T follicular helper cell (primary cell): ENCODE results near the gene GRM4.

ENCODE experiments used
- DNase-seq: peaks from one replicate; pipeline ENCODE4 v3.0.0-alpha.2; 2020; ENCODE audit warnings: low read depth

GRM4 gene

DNA sequence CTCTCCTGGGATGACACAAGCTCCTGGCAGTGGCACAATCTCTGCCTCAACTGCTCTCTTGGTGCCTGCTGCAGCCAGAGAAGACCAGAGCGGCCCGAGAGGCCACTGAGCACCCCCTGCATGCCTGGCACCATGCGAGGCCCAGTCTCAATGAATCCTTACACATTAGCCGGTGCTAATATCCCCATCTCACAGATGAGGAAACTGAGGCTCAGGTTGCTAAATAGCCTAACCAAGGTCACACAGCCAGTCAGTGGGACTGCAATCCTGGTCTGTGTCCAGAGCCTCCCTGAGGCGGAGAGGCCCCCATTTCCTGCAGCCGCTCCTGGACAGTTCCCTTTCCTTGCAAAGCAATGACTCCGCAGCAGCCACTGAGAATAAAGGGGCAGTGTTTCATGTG, 81.2 kb downstream of the GRM4 start:
- no peak for DNase-seq

DNA sequence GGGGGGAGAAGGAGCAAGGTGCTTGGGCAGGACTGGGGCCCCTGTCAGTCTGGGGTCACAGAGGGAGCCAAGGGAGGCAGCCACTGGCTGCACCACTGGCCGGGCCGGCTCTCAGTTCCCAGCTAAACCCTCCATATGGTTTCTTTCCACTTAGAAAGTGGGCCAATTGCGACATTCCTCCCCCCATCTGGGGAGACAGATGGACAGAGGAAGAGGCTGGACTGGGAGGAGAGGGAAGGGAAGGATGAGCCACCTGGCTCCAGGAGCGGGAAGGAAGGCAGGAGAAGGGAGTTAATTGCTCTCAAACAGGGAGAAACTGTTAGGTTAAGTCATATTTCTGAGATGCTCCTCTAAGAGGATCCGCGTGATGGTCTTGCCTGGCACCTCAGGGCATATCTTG, 82.2 kb downstream of the GRM4 start:
- no peak for DNase-seq

DNA sequence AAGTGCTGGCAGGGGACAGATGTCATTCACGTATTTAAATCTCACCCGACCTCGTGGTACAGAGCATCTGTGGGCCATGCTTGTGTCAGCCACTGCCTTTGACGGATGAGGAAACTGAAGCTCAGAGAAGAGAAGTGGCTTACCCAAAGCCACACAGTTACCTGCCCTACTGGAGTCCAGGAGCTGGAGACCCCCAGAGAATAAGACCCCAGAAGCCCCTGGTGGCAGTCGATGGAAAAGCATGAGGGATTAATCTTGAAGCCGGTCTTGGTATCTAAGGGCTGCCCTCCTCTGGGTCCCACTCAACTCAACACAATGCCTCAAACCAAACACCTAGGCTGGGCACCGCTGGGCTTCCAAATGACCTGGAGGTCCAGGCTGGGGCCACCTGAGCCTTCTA, 83.1 kb downstream of the GRM4 start:
- DNase-seq = no peak

DNA sequence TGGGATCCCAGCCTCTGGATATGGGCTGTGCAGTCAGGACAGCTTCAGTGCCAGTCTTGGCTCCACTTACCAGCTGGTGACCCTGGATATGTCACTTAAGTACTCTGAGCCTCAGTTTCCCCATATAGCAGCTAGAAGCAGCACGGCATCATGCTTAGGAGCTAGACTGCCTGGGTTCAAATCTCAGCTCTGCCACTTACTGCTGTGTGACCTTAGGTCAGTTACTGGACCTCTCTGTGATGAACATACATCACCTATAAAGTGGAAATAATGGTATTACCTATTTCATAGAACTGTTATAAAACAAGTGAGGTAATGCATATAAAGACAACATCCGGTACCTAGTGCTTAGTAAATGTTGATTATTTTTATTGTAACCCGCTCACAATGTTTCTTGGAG, 83.7 kb downstream of the GRM4 start:
- no peak for DNase-seq

DNA sequence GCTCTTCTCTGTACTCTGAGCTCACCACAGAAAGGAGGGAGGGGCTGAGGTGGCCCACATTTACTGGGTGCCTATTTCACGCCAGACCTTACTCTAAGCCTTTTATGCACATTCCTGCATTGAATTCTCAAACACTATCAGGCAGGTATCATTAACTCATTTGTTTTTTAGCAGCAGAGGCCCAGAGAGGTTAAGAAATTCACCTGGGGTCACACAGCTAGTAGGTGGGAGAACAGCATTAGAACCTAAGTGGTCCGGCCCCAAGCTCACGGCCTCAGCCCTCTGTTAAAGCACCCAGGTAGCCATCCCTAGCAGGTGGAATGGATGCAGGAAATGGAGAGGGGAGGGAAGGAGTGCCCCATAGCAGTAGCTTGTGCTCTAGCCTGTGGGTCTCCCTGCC, 84.5 kb downstream of the GRM4 start:
- DNase-seq = no peak

DNA sequence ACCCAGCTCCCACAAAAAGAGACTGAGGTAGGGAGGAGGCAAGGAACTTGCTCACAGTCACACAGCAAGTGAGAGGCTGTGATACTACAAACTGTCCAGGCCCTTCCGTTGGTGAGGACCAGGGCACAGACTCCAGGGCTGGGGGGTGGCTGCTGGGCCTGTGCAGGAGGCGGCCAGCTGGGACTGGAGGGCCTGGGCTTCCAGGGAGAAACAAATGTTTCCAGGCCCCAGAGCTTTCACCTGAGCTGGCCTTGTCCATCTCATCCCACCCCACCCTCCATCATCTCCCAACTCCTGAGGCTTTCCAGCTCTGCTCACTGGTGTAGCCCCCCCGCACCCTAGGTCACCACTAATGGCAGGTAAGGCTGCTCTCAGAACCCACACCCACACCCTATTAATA, 86.0 kb downstream of the GRM4 start:
- DNase-seq = no peak

DNA sequence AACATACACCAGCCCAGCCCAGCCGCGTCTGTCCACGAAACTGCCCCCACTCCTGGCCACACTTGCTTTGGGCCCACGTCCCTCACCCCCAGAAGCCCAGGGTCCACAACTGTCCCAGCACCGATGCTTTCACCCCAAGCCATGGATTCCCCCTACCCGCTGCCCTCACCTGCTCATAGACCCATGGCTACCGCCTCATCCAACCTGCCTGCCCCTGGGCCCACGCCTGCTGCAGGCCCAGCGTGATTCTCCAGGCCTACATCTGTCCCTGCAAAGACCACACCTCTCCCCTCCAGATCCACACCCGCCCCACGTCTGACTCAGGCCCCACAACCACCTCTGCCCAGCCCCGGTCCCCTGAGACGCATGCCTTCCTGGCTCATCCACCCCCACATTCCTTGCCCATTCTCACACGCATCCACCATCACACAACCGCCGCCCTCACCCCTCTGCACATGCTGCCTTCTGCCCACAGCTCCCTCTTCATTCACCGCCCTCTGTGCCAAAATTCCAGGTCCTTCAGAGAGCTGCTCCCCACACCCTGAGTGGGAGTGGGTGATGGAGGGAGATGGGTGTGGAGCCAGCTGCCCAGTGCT, 86.7 kb downstream of the GRM4 start:
- no peak for DNase-seq

DNA sequence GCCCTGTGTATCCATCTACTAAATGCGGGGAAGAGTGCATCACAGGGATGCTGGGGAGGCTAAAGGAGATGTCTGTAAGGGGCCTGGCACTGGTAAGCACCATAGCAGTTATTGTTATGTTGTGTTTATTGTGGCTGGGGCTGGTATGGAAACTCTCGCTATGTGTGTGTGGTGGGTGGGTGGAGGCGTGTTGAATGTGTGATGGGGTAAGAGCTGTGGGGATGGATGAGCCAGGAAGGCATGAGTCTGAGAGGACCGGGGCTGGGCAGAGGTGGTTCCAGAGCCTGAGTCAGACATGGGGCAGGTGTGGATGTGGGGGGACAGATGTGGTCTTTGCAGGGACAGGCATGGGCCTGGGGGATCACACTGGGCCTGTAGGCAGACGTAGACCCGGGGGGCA, 88.1 kb downstream of the GRM4 start:
- DNase-seq = no peak

DNA sequence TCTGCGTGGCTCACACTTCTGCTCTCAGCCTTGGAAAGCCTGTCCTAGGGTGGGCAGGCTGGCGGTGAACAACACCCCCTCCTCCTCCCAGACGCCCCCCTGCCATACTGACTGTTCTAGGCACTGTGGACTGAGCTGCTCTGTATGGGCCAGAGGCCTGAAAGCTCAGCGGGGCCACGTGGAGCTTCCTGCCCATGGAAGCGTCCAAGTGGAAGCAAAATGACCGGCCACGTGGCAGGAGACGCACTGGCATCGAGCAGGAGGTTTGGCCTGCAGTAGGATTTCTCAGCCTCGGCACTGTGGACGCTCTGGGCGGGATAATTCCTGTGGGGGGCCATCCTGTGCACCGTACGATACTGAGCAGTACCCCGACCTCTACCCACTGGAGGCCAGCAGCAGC, 88.7 kb downstream of the GRM4 start:
- no peak for DNase-seq

DNA sequence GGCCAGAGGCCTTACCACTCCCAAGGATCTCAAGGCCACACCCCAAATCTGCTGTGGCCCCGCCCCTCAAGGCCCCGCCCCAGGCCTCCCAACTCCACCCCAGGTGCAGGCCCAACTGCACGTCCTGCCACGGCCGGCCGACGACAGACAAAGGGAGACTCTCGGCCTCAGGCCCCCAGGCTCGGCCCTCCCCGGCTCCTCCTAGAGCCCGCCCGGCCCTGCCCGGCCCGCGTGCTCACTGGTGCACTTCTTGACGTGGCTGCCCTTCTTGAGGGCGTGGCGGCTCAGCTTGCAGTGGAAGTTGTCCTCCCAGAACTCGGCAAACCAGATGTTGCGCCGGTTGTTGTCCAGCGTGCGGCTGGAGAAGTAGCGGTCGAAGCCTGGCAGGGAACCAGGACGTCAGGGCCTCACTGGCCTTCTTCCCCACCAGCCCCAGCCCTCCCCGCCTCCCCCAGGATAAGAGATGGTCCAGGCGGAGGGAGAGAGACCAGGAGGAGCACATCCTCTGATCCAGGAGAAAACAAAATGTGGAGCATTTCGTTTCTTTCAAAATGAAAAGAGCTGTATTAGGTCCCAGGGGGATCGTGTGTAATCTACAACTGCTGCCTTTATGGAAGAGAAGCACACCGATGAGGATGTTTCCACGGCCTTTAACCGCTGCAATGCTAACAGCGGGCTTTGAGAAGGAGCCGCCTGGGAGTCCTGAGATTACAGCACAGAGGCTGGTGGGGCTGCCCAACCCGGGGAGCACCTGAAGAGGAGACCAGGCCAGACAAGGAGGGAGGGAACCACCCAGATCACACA, 89.4 kb downstream of the GRM4 start:
- no peak for DNase-seq

DNA sequence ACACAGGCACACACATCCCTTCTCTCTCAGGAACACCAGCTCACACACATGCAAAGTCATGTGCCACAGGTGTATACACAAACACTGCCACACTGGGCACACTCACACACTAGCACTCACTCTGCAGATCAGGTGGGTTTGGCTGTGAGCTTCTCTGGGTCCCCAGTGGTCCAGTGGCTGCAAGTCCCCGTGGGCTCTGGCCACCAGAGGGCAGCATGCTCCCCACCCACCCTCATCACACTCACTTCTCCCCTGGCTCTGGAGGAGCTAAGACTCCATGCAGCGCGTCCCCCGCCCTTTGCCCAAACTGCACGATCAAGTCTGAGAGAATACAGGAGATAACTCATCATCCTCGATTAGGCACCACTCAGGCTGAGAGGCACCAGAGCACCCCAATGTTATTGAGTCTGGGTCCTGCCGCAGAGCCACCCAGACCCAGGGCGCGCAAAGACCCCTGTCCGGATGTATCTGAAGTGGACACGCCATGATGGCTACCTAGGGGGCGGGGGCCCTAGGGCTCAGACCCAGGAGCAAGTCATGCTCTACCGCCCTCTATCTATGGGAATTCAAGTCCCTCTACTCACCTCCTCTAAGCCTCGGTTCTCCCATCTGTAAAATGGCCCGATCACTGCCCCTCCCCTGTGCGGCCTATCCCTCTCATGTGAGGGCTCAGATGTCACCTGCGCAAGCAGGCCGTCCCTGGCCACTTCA, 90.5 kb downstream of the GRM4 start:
- peak; percentile 36 for DNase-seq

DNA sequence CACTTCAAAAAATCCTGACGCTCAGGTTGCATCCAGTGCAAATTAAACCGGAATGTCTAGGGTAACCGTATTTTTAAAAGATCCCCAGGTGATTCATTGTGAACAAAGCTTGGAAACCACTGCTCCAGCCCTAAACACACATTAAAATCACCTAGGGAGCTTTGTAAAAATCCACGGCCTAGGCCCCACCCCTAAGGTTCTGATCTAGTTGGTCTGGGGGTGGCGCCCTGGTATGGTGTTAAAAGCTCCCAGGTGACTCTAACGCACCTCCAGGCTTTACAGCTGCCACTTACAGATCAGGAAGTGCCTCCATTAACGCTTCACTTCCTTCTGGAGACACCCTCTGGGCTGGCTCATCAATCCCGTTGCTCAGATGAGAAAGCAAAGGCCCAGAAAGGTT, 92.2 kb downstream of the GRM4 start:
- DNase-seq = no peak

DNA sequence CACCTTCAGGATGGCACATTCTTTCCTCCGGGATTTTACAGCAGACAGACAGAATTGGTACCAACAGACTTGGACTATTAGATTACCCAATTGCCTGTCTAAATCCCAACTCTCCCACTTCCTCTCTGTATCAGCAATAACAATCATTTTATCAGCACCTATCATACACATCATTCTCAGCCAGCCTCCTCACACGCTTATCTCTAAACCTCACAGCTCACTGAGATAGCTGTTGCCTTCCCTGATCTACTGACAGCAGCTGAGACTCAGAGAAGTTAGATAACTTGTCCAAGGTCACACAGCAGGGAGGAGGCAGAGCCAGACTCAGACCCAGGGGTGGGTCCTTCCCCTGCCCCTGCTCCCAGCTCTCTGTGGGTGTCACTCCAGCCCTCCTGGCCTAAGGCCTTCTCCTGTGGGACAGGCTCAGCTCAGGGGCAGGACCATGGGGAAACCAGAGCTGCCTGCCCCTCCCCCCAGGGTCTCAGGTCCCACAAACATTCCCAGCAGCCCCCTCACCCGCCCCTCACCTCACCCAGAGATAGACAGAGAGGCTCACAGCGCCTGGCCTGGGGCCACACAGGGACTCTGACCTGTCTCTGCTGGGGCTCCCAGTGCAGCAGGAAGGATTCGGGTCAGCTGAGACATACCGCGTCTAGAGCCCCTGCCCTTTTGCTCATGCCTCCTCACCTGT, 92.8 kb downstream of the GRM4 start:
- DNase-seq = no peak

DNA sequence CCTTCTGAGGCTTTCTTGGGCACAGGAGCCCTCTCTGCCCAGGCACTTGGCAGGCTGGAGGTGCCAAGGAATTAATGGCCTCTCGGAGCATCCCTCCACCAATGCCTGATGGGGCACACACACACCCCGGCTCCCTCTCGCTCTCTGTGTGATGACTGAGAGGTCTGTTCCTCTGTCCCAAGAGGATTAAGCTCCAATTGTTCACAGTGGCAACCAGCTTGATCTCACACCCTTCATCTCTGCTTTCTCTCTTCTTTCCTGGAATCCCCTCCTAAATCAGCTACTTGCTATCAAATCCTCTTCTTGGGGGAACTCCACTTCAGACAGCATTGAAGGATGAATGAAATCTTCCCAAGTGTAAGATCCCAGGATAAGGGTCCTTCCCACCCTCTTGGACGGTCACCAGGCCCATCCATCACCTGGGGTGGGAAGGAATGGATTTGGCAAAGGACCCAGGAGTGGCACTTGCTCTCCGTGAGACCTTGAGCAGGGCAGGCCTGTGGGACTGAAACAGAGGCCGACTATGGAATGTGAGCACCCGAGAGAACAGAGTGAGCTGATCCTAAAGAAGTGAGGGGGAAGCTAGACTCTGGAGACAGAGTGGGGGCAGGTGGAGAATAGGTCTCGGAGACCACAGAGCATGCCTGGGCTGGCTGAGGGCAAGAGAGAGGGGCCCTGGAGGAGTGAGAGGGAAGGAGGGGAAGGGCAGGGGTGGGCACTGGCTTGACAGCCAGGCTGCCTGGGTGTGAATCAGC, 93.6 kb downstream of the GRM4 start:
- no peak for DNase-seq

DNA sequence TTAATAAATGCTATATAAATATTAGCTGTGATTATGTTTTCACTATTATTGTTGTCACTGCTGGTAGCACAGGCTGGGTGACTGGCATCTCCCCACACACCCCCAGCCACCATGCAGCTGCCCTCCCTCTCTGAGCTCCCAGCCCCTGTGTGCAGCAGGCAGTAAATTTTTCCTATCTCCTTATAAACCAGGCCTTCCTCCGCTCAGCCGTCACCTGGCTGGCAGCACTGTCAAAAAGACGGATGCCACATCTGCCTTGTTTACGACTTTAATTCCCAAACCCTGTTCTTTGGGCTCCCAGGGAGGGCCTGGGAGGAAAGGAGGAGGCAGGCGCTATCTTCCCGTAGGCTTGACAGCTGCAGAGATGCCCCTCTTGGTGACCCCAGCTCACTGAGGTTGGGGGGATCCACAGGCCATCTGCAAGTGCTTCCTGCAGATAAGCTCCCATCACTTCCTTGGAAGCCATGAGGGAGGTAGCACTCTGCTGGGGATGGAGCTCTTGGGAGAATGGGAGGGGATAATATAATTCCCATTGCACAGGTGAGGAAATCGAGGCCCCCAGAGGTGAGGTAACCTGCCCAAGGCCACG, 94.5 kb downstream of the GRM4 start:
- DNase-seq = no peak

DNA sequence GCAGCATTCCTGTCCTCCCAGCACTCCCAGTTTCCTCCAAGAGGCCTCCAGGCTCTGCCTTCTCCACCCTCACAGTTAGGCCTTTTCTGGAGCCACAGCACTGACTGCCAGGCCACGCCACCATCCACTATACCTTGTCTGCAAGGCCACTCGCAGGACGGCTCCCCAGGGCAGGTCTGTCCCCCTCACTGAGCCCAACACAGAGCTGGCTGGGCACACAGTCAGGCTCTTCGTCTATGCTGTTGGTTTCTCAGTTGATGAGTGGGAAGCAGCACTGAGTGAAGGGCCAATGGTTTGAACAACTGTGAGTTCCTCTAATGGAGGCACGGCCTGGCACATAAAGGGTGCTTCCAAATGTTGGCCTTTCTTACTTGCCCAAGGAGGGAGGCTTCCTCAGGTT, 95.2 kb downstream of the GRM4 start:
- no peak for DNase-seq

DNA sequence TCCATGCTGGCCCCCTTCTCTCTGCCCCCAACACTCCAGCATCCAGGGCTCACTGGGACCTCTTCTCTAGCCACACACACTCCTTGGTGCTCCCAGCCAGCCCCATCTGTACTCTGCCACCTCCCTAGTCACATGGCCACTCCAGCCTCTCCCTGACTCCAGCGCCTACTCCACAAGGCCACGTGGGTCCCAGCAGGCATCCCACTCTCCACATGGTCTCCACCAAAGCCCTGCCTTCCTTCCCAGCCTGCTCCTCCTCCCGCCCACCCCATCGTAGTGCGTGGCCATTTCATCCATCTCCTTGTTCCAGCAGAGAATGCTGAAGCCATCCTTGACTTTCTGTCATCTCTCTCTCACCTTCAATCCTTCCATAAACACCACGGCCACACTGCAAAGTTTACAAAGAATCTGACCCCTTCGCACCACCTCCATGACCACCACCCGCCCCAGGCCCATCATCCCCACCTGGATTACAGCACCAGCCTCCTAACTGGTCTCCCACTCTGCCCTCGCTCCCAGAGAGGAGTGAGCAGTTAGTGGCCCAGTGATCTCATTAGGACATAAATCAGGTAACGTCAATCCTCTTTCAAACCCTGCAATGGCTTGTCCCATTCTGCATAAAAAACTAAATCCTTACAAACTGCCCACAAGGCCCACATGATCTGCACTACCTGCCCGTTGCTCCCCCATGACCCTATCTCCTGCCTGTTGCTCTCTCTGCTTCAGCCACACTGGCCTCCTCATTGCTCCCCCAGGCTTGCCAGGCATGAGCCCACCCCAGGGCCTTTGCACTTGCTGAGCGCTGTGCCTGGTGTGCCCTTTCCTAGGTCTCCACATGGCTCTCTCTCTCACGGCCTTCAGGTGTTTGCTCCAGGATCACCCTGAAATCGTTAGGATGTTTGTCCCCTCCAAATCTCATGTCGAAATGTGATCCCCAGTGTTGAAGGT, 96.2 kb downstream of the GRM4 start:
- DNase-seq = no peak

DNA sequence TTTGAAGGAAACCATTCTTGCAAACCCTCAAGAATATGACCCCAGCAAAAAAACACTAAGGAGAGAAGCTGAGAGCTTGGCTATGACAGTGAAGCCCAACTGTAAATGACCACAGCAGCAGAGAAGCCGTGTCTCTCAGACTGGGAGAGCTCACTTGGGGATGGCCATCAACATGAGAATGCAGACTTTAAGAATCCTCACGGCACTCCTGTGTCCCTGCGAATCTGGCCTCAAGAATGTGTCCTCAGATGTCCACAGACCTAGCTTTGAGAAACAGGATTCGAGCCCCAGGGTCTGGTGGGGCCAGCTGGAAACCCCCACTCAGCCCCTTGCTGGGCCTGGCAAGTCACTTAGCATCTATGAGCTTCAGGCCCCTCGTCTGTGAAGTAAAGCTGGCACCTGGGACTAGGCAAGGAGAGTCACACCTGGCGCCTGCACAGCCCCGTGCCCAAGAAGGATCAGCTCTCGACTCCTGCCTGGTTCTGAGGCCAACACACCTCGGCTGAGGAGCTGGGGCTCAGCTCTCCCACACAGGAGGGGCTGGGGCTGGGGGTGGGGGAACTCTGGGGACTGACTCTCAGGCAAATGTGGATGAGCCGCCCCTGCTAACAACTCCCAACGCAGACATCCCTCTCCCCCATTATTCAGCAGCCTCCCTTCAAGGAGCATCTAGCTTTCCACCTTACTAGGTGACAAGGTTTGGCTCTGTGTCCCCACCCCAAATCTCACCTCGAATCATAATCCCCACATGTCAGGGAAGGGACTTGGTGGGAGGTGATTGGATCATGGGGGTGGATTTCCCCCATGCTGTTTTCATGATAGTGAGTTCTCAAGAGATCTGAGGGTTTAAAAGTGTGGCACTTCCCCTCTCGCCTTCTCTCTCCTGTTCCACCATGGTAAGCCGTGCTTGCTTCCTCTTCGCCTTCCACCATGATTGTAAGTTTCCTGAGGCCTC, 97.7 kb downstream of the GRM4 start:
- no peak for DNase-seq

DNA sequence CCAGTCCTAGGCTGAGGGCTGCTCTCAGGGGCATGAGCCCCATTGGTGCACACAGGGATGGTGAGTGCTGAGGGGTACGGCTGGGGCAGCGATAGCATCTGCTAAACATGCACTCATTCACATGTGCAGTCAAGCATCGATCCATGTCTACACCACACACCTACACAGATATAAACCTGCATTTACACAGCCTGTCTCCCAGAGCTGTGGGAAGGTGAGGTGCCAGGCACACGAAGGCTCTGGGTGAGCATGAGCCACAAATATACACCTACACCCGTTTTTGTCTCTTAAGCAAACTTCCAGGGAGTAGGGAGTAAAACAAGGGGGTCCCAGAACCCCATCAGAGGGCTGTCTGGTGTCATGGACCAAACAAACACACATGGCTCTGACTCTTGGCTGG, 99.3 kb downstream of the GRM4 start:
- DNase-seq = no peak
